ENCODE results near the gene ARMS2. TPM values are rescaled to one million over a fixed set of nuclear protein-coding genes. Genes with fewer than 3 reads are reported as not detected.

The ARMS2 gene
- total RNA-seq, 1 experiment from 2014 or later = not detected

DNA sequence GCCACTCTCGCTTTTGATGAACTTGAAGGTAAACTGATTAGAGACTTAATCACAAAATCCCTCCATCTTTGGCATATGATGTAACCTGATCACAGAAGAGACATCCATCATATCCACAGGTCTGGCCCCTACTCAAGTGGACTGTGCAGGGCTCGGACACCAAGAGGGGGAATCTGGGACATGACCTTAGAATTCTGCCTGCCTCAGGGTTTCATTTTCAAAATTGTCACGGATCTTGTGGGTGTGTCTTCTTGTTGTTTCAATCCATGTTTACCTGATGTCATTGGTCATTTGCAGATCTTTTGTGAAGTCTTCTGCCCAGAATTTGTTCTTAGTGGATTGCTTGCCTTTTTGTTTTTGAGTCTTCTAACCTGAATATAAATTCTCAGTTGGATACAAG lies 5.9 kb upstream of the ARMS2 start:
- no peak overlapping the region for H3K27ac ChIP-seq
- TF ChIP-seq, protein P1, sequence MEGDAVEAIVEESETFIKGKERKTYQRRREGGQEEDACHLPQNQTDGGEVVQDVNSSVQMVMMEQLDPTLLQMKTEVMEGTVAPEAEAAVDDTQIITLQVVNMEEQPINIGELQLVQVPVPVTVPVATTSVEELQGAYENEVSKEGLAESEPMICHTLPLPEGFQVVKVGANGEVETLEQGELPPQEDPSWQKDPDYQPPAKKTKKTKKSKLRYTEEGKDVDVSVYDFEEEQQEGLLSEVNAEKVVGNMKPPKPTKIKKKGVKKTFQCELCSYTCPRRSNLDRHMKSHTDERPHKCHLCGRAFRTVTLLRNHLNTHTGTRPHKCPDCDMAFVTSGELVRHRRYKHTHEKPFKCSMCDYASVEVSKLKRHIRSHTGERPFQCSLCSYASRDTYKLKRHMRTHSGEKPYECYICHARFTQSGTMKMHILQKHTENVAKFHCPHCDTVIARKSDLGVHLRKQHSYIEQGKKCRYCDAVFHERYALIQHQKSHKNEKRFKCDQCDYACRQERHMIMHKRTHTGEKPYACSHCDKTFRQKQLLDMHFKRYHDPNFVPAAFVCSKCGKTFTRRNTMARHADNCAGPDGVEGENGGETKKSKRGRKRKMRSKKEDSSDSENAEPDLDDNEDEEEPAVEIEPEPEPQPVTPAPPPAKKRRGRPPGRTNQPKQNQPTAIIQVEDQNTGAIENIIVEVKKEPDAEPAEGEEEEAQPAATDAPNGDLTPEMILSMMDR (conservative IDR thresholded peaks at IDR 0.05) = no peak
- no peak for TF ChIP-seq EZH2 (IDR thresholded peaks at IDR 0.05; ENCODE audit: low read depth)
- no peaks in the 10 kb centered on the region for H3K79me2 ChIP-seq (ENCODE audit: low read depth)
- no peaks in the 10 kb centered on the region for H3K9me3 ChIP-seq (ENCODE audit: insufficient read depth, low read depth)
- intact Hi-C loops (cut with micrococcal nuclease; ENCODE audit: unreplicated experiment) = no loop called here
- no TSS peak for BruUV-seq (replicated peaks)
- no peaks in the 10 kb centered on the region for H3F3A ChIP-seq (ENCODE audit: insufficient read depth, low read depth)
- ChIA-PET POLR2A (ENCODE audit: unreplicated experiment) (no interaction called here), CTCF (no interaction called here)
- no peak for DNase-seq
- H3K36me3 ChIP-seq (ENCODE audit: low read depth) = no peaks in the 10 kb centered on the region
- H4K20me1 ChIP-seq (ENCODE audit: insufficient read depth) = no peaks in the 10 kb centered on the region
- no peak overlapping the region for H3K4me2 ChIP-seq
- no peak overlapping the region for H2AFZ ChIP-seq
- H3K4me1 ChIP-seq (replicated peaks; ENCODE audit: insufficient read depth) = no peaks in the 10 kb centered on the region
- H3K4me3 ChIP-seq = no peak overlapping the region
- H3K9me2 ChIP-seq (ENCODE audit: insufficient read depth) = no peaks in the 10 kb centered on the region
- no peaks in the 10 kb centered on the region for H3K27me3 ChIP-seq (ENCODE audit: insufficient read depth, low read depth)

DNA sequence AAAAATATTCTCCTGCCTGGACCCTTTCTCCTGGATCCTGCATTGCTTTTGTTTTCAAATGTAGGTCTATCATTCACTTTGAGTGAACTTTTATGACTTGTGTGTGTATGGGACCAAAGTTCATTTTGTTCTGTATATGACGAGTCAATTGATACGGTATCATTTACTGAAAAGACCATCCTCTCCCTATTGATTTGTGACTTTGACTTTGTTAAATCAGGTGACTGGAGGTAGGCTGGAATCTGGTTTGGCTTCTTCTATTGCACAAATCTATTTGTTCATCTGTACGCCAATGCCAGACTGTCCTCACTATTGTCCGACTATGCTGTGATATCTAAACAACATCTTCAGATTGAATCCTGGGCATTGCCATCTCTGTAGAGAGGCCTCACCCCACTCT lies 5.3 kb upstream of the ARMS2 start:
- CTCF ChIA-PET = no interaction called here
- Histone ChIP-seq H3K27me3 (ENCODE audit: insufficient read depth, low read depth) (no peaks in the 10 kb centered on the region), H3K4me2 (no peak overlapping the region), H3F3A (ENCODE audit: insufficient read depth, low read depth) (no peaks in the 10 kb centered on the region), H4K20me1 (ENCODE audit: insufficient read depth) (no peaks in the 10 kb centered on the region), H3K4me3 (no peak overlapping the region), H3K27ac (no peak overlapping the region), H3K9me3 (ENCODE audit: insufficient read depth, low read depth) (no peaks in the 10 kb centered on the region), H3K9me2 (ENCODE audit: insufficient read depth) (no peaks in the 10 kb centered on the region), H3K4me1 (replicated peaks; ENCODE audit: insufficient read depth) (no peaks in the 10 kb centered on the region), H2AFZ (no peak overlapping the region), H3K79me2 (ENCODE audit: low read depth) (no peaks in the 10 kb centered on the region), H3K36me3 (ENCODE audit: low read depth) (no peaks in the 10 kb centered on the region)
- no peak for DNase-seq
- intact Hi-C loops (cut with micrococcal nuclease; ENCODE audit: unreplicated experiment) = no loop called here
- POLR2A ChIA-PET (ENCODE audit: unreplicated experiment) = no interaction called here
- BruUV-seq (replicated peaks) = no TSS peak
- TF ChIP-seq EZH2 (IDR thresholded peaks at IDR 0.05; ENCODE audit: low read depth) = no peak
- TF ChIP-seq, protein P1 (conservative IDR thresholded peaks at IDR 0.05) = no peak

DNA sequence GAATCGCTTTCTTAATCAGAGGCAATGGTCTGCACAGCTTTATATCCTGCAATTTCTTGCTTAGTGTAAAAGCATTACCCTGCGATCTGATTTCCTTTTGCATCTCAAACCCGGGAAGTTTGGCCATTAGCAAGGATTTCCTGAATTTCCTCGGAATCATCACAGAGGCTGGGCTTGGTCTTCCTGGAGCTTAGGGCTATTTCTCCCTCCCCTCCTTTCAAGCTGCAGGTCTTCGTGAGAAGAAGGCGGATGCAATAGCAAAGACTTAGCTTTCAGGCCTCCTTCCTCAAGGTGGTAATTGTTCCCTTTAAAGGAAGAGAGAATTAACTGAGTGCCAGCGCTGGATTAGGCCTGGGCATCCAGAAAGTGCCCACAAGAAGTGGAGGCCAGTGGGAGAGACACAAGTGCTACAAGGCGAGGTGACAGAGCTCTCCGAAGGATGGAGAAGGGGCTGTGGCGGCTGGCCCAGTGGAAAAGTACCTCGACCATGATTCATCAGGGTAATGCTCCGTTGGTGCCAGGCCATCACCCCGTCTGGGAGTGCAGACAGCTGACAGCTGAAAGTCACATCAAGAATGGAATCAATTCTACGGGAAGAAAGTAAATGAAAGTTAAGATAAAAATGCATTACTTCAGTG lies 4.0 kb upstream of the ARMS2 start:
- DNase-seq = no peak
- no TSS peak for BruUV-seq (replicated peaks)
- no peaks in the 10 kb centered on the region for H3K4me1 ChIP-seq (replicated peaks; ENCODE audit: insufficient read depth)
- H3K79me2 ChIP-seq (ENCODE audit: low read depth) = no peaks in the 10 kb centered on the region
- H2AFZ ChIP-seq = no peak overlapping the region
- no peaks in the 10 kb centered on the region for H3K9me3 ChIP-seq (ENCODE audit: insufficient read depth, low read depth)
- H3F3A ChIP-seq (ENCODE audit: insufficient read depth, low read depth) = no peaks in the 10 kb centered on the region
- H4K20me1 ChIP-seq (ENCODE audit: insufficient read depth) = no peaks in the 10 kb centered on the region
- H3K27me3 ChIP-seq (ENCODE audit: insufficient read depth, low read depth) = no peaks in the 10 kb centered on the region
- H3K4me2 ChIP-seq = no peak overlapping the region
- intact Hi-C loops (cut with micrococcal nuclease; ENCODE audit: unreplicated experiment) = no loop called here
- no peaks in the 10 kb centered on the region for H3K9me2 ChIP-seq (ENCODE audit: insufficient read depth)
- TF ChIP-seq EZH2 (IDR thresholded peaks at IDR 0.05; ENCODE audit: low read depth) = no peak
- TF ChIP-seq, protein P1 (conservative IDR thresholded peaks at IDR 0.05) = no peak
- ChIA-PET POLR2A (ENCODE audit: unreplicated experiment) (no interaction called here), CTCF (no interaction called here)
- H3K4me3 ChIP-seq = no peak overlapping the region
- H3K36me3 ChIP-seq (ENCODE audit: low read depth) = no peaks in the 10 kb centered on the region
- no peak overlapping the region for H3K27ac ChIP-seq
